ENCODE results near the gene HSF2BP. TPM values are rescaled to one million over a fixed set of nuclear protein-coding genes. Genes with fewer than 3 reads are reported as not detected.
"Not testable (repeated sequence)": the region's sequence is repeated elsewhere in the genome, so short reads cannot be mapped to it uniquely, and the experiment has no call there.

The HSF2BP gene
- total and polyA plus RNA-seq, 12 donors: 0.12 to 0.51 (median 0.18) TPM; not detected in 6

GRCh38 chr21:43654806-43655489 lies 4.3 kb downstream of the HSF2BP start:
- intact Hi-C loops (cut with DNase I): loop anchor here in 2 of 10 donors (10.0 kb wide), 2 partner anchors 310 to 330 kb away; no protein-coding TSS in a partner anchor
- ATAC-seq (no peak), DNase-seq (no peak)
- no peaks in the 10 kb centered on the region for H3K36me3 ChIP-seq
- 88 to 92% methylated on average over 7 of the region's 7 CpGs for WGBS, 2 donors
- H3K9me3 ChIP-seq: no peaks in the 10 kb centered on the region
- H3K27ac ChIP-seq: no peak overlapping the region
- H3K4me1 ChIP-seq: peaks cover 0 to 27% (median 16%) of the 10 kb centered on the region in 9 donors
- H3K27me3 ChIP-seq: no peaks in the 10 kb centered on the region
- no peak overlapping the region for H3K4me3 ChIP-seq
- TF ChIP-seq, protein P1, sequence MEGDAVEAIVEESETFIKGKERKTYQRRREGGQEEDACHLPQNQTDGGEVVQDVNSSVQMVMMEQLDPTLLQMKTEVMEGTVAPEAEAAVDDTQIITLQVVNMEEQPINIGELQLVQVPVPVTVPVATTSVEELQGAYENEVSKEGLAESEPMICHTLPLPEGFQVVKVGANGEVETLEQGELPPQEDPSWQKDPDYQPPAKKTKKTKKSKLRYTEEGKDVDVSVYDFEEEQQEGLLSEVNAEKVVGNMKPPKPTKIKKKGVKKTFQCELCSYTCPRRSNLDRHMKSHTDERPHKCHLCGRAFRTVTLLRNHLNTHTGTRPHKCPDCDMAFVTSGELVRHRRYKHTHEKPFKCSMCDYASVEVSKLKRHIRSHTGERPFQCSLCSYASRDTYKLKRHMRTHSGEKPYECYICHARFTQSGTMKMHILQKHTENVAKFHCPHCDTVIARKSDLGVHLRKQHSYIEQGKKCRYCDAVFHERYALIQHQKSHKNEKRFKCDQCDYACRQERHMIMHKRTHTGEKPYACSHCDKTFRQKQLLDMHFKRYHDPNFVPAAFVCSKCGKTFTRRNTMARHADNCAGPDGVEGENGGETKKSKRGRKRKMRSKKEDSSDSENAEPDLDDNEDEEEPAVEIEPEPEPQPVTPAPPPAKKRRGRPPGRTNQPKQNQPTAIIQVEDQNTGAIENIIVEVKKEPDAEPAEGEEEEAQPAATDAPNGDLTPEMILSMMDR (IDR thresholded peaks at IDR 0.05): no peak

- Histone ChIP-seq H3K27ac (no peak overlapping the region), H3K4me1 (peaks cover 0 to 20% (median 10%) of the 10 kb centered on the region in 9 donors), H3K4me3 (no peak overlapping the region), H3K9me3 (no peaks in the 10 kb centered on the region), H3K27me3 (no peaks in the 10 kb centered on the region), H3K36me3 (no peaks in the 10 kb centered on the region)
- no peak for ATAC-seq
- DNase-seq: no peak
- intact Hi-C loops (cut with DNase I): loop anchor here in 2 of 10 donors (10.0 kb wide), 2 partner anchors 309 to 329 kb away; no protein-coding TSS in a partner anchor
- WGBS, 2 donors: 94 to 96% methylated on average over 6 of the region's 6 CpGs
- TF ChIP-seq, protein P1 (IDR thresholded peaks at IDR 0.05): no peak
Observed at GRCh38 chr21:43653626-43654025, 5.7 kb downstream of the HSF2BP start.

GRCh38 chr21:43652616-43653015 lies 6.7 kb downstream of the HSF2BP start:
- H3K4me1 ChIP-seq: peaks cover 0 to 9% (median 4%) of the 10 kb centered on the region in 9 donors
- intact Hi-C loops (cut with DNase I): loop anchor here in 2 of 10 donors (10.0 kb wide), 2 partner anchors 308 to 328 kb away; no protein-coding TSS in a partner anchor
- WGBS, 2 donors: 79 to 86% methylated on average over 6 of the region's 6 CpGs
- no peaks in the 10 kb centered on the region for H3K27me3 ChIP-seq
- no peak overlapping the region for H3K4me3 ChIP-seq
- ATAC-seq: no peak
- no peak overlapping the region for H3K27ac ChIP-seq
- TF ChIP-seq, protein P1 (IDR thresholded peaks at IDR 0.05): no peak
- no peak for DNase-seq
- no peaks in the 10 kb centered on the region for H3K36me3 ChIP-seq
- H3K9me3 ChIP-seq: no peaks in the 10 kb centered on the region

GRCh38 chr21:43651926-43652325 lies 7.4 kb downstream of the HSF2BP start:
- not testable (repeated sequence) for H3K27me3 ChIP-seq, H3K27ac ChIP-seq, H3K36me3 ChIP-seq, DNase-seq, H3K4me3 ChIP-seq, H3K4me1 ChIP-seq, ATAC-seq, H3K9me3 ChIP-seq
- 93 to 99% methylated on average over 6 of the region's 6 CpGs for WGBS, 2 donors
- intact Hi-C loops (cut with DNase I): loop anchor here in 2 of 10 donors (10.0 kb wide), 2 partner anchors 307 to 327 kb away; no protein-coding TSS in a partner anchor

DNA sequence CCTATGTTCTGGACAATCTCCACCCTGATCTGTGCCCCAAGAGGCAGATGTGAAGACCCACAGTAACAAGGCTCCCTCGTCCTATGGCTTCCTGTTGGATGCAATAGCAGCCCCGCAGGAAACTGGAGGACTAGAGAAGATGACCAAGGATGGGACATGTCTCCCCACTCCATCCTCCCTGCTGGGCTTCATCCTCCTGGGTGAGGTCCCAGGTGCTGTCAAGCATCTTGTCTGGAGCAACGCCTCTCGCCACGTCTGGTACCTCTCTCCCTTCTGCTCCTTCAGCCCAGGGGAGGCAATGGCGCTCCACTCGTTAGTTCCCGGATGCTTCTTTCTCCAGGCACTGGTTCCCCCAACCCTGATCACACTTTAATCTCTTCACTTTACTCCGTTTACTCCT lies 11.1 kb downstream of the HSF2BP start:
- 58 to 69% methylated on average over 9 of the region's 9 CpGs for WGBS, 2 donors
- Histone ChIP-seq H3K27me3 (no peaks in the 10 kb centered on the region), H3K36me3 (no peaks in the 10 kb centered on the region), H3K4me3 (no peak overlapping the region), H3K27ac (no peak overlapping the region), H3K9me3 (no peaks in the 10 kb centered on the region), H3K4me1 (peaks cover 0 to 25% (median 15%) of the 10 kb centered on the region in 9 donors)
- DNase-seq: no peak
- no peak for ATAC-seq
- TF ChIP-seq, protein P1 (IDR thresholded peaks at IDR 0.05): no peak
- intact Hi-C loops (cut with DNase I): loop anchor here in 4 of 10 donors (5.0 to 10.0 kb wide), 5 partner anchors 36 to 733 kb away; partner anchors contain the start of gene ERVH48-1 (in 1 of the 4)
